GM12865 (cell line): ENCODE data around the gene HRH4.

Experiments
- DNase-seq: peaks from one replicate; pipeline ENCODE4 v3.0.0; 2010; ENCODE audit warnings: low read depth
- H3K4me3 ChIP-seq: 2 replicates; pipeline ENCODE4 v1.5.1; 2011; ENCODE audit warnings: mild to moderate bottlenecking, low read depth, low read length, control low read depth
- CTCF ChIP-seq: IDR thresholded peaks from 2 replicates; pipeline ENCODE4 v1.5.1; 2011; ENCODE audit warnings: low read length, control low read depth, low read depth, inconsistent platforms; ENCODE audit not compliant: insufficient read depth; ENCODE audit errors: missing control alignments

Gene HRH4

GRCh38 chr18:24462838-24463775 lies 2.7 kb downstream of the HRH4 start:
- no peak overlapping the region for H3K4me3 ChIP-seq
- TF ChIP-seq CTCF: no peak
- DNase-seq: no peak

GRCh38 chr18:24465486-24465885 lies 5.0 kb downstream of the HRH4 start:
- no peak for DNase-seq
- H3K4me3 ChIP-seq: no peak overlapping the region
- no peak for TF ChIP-seq CTCF

GRCh38 chr18:24466771-24467170 lies 6.3 kb downstream of the HRH4 start:
- no peak for TF ChIP-seq CTCF
- no peak for DNase-seq

GRCh38 chr18:24470022-24470618 lies 9.7 kb downstream of the HRH4 start:
- no peak for DNase-seq
- no peak overlapping the region for H3K4me3 ChIP-seq
- TF ChIP-seq CTCF: no peak

More at GRCh38 chr18:24466771-24467170, 6.3 kb downstream of the HRH4 start:
- no peak overlapping the region for H3K4me3 ChIP-seq

- no peak overlapping the region for H3K4me3 ChIP-seq
- no peak for TF ChIP-seq CTCF
- no peak for DNase-seq
Measured at GRCh38 chr18:24470805-24471204, 10.4 kb downstream of the HRH4 start.

GRCh38 chr18:24472591-24472990 lies 12.2 kb downstream of the HRH4 start:
- DNase-seq: no peak
- H3K4me3 ChIP-seq: no peak overlapping the region
- TF ChIP-seq CTCF: no peak

- H3K4me3 ChIP-seq: no peak overlapping the region
- no peak for DNase-seq
- no peak for TF ChIP-seq CTCF
Measured at GRCh38 chr18:24474406-24474805, 14.0 kb downstream of the HRH4 start.
